Chondrocyte (in vitro differentiated cells): ENCODE measurements around the gene FBXL22. TPM values are rescaled to one million over a fixed set of nuclear protein-coding genes. Genes with fewer than 3 reads are reported as not detected.

Source experiments
- DNase-seq: peaks from one replicate; pipeline ENCODE4 v3.0.0; 2021; ENCODE audit warnings: mixed read lengths, low spot score
- H3K27ac Mint-ChIP-seq: one replicate; pipeline ENCODE4 v1.8.0; 2021; ENCODE audit warnings: mild to moderate bottlenecking, moderate library complexity, mixed read lengths; ENCODE audit not compliant: unreplicated experiment
- H3K27me3 Mint-ChIP-seq: 2 replicates; pipeline ENCODE4 v1.8.0; 2021; ENCODE audit warnings: low read depth, mixed read lengths
- H3K36me3 Mint-ChIP-seq: 2 replicates; pipeline ENCODE4 v1.8.0; 2021; ENCODE audit warnings: low read depth, mixed read lengths
- H3K4me1 Mint-ChIP-seq: 2 replicates; pipeline ENCODE4 v1.8.0; 2021; ENCODE audit warnings: low read depth, mild to moderate bottlenecking, mixed read lengths
- H3K4me3 Mint-ChIP-seq: one replicate; pipeline ENCODE4 v1.8.0; 2021; ENCODE audit warnings: mild to moderate bottlenecking, moderate library complexity, mixed read lengths; ENCODE audit not compliant: unreplicated experiment
- H3K9me3 Mint-ChIP-seq: 2 replicates; pipeline ENCODE4 v1.8.0; 2021; ENCODE audit warnings: low read depth, mixed read lengths
- CTCF ChIP-seq: fragments of 200-600 bp; sonication (generic); IDR thresholded peaks from 2 replicates; pipeline ENCODE4 v1.5.0; 2021; ENCODE audit warnings: antibody characterized with exemption, mild to moderate bottlenecking, moderate library complexity
- total RNA-seq: library from RNA; stranded (reverse); gene quantifications from 3 replicates; pipeline ENCODE4 v1.2.1, GENCODE V29; 2021

FBXL22 gene
- total RNA-seq, 1 donor from 2014 or later, result 3.9 TPM

- H3K9me3 Mint-ChIP-seq, result no peaks in the 10 kb centered on the region
- DNase-seq, result no peak
- peaks cover 4% of the 10 kb centered on the region for H3K4me1 Mint-ChIP-seq
- H3K36me3 Mint-ChIP-seq, result peaks cover 40% of the 10 kb centered on the region
- no peak for TF ChIP-seq CTCF
- no peak overlapping the region for H3K27ac Mint-ChIP-seq
- no peaks in the 10 kb centered on the region for H3K27me3 Mint-ChIP-seq
- H3K4me3 Mint-ChIP-seq, result no peak overlapping the region
These were observed 37.0 kb downstream of the FBXL22 start for GRCh38 chr15:63634154-63634553.

GRCh38 chr15:63636518-63637061 lies 39.4 kb downstream of the FBXL22 start:
- TF ChIP-seq CTCF, result no peak
- H3K9me3 Mint-ChIP-seq, result no peaks in the 10 kb centered on the region
- H3K4me3 Mint-ChIP-seq, result no peak overlapping the region
- H3K36me3 Mint-ChIP-seq, result peaks cover 37% of the 10 kb centered on the region
- no peaks in the 10 kb centered on the region for H3K27me3 Mint-ChIP-seq
- no peak overlapping the region for H3K27ac Mint-ChIP-seq
- no peak for DNase-seq
- peaks cover 4% of the 10 kb centered on the region for H3K4me1 Mint-ChIP-seq

GRCh38 chr15:63638839-63639238 lies 41.7 kb downstream of the FBXL22 start:
- Mint-ChIP-seq H3K36me3 (peaks cover 29% of the 10 kb centered on the region), H3K4me1 (peaks cover 4% of the 10 kb centered on the region), H3K4me3 (no peak overlapping the region), H3K27ac (no peak overlapping the region), H3K27me3 (no peaks in the 10 kb centered on the region), H3K9me3 (no peaks in the 10 kb centered on the region)
- DNase-seq, result no peak
- TF ChIP-seq CTCF, result no peak

- Mint-ChIP-seq H3K9me3 (no peaks in the 10 kb centered on the region), H3K27ac (no peak overlapping the region), H3K36me3 (peaks cover 21% of the 10 kb centered on the region), H3K4me1 (no peaks in the 10 kb centered on the region), H3K27me3 (no peaks in the 10 kb centered on the region), H3K4me3 (no peak overlapping the region)
- TF ChIP-seq CTCF, result no peak
- DNase-seq, result no peak
These were observed 43.0 kb downstream of the FBXL22 start for GRCh38 chr15:63640146-63640545.

Other genes starting within 250 kb of the FBXL22 start
- 6.7 to 7.9 TPM (median 6.9 TPM) in 3 replicates for gene CA12, start 215.5 kb upstream of the FBXL22 start, total RNA-seq
- 27.6 to 30.6 TPM (median 28.7 TPM) in 3 replicates for gene USP3, start 92.8 kb upstream of the FBXL22 start, total RNA-seq
- 54.0 to 86.1 TPM (median 59.0 TPM) in 3 replicates for gene HERC1, start 236.6 kb downstream of the FBXL22 start, total RNA-seq